HG03521 (cell line): ENCODE results near the gene NSUN2.
"Not testable (repeated sequence)": the region's sequence is repeated elsewhere in the genome, so short reads cannot be mapped to it uniquely, and the experiment has no call there.

Source experiments
- ATAC-seq: cut with Tn5 transposase; IDR thresholded peaks from one replicate; pipeline ENCODE4 v1.9.1; 2021; ENCODE audit warnings: mild to moderate bottlenecking, moderate library complexity; ENCODE audit not compliant: unreplicated experiment

The NSUN2 gene

DNA sequence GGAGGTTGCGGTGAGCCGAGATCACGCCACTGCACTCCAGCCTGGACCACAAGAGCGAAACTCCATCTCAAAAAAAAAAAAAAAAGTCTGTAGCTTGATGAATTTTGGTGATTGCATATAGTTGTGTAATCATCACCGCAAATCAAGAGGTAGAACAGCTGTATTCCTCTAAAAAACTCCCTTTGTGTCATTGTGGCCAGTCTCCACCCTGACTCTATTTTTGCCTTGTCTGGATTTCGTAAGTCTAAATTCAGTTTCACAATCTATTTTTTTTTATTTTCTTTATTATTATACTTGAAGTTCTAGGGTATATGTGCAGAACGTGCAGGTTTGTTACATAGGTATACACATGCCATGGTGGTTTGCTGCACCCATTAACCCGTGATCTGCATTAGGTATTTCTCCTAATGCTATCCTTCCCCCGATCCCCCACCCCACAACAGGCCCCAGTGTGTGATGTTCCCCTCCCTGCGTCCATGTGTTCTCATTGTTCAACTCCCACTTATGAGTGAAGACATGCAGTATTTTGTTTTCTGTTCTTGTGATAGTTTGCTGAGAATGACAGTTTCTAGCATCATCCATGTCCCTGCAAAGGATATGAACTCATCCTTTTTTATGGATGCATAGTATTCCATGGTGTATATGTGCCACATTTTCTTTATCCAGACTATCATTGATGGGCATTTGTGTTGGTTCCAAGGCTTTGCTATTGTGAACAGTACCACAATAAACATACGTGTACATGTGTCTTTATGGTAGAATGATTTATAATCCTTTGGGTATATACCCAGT lies 12.9 kb upstream of the NSUN2 start:
- not testable (repeated sequence) for ATAC-seq

DNA sequence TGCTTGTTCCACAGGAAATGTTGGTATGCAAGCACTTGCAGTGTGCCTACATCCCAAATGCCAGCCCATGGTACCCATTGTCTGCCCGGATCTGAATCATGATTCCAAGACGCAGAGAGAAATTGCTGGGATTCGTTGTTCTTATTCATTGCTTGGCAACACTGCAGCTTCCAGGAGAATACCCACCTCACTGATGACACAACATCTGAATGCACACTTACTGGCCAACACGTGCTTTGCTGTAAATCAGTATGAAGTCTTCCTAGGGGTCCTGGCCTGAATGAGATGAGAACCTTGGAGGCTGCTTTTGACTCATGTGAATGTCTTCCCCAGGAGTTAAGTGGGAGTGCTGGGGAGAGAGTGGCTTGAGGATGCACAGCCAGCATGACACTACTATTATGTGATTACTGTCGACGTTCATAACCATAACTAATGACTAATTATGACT lies 12.0 kb upstream of the NSUN2 start:
- no peak for ATAC-seq

DNA sequence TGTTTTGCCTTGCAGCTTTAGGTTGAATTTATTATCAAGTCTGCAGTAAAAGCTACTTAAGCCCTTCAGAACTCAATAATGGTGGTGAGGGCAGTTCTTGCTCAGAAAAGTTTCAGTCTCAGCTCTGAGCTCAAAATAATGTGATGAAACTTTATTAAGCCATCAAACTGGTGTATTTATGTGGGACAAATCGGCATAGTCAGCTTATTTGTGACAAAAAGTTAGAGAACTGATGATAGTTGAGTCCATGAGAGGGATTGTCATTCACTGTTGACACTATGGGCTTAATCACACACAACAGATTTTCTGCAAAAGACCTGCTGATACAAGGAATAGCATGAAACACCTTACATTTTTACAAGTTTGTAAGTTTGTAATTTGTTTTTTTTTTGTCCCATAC lies 9.8 kb upstream of the NSUN2 start:
- ATAC-seq: no peak

DNA sequence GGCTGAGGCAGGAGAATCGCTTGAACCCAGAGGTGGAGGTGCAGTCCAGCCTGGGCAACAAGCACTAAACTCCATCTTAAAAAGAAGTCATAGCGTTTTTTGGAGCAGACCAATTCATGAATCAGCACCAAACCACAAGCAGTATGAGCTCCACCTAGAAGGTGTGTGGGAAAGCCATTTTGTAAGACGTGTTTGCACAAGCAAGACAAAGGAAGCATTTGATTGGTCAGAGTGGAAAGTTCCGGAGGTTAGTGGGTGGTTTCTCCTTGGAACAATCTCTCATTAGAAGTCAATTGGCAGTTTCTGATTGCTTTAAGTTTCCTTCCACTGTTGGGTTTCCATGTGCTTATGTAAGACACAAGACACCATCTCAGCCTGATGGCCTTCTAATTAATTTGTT lies 5.4 kb upstream of the NSUN2 start:
- ATAC-seq: no peak

DNA sequence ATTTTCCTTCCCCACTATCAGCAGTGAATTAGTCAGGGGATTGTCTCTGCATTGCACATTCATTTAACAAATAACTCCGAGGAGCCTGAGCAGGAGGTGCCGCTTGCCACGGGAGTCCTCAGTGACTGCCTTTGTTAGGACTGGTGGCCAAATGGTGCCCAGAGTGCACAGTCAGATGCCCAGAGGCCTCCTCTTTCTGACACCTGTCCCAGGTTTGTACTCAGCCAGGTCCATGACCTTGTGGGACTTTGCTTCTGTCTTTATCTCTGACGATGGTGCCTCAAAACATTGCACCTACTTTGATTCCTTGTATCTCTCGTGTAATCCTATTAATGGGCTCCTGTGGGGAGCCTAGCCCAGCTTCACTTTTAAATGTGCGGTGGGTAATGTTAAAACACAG lies 4.7 kb upstream of the NSUN2 start:
- ATAC-seq: no peak

DNA sequence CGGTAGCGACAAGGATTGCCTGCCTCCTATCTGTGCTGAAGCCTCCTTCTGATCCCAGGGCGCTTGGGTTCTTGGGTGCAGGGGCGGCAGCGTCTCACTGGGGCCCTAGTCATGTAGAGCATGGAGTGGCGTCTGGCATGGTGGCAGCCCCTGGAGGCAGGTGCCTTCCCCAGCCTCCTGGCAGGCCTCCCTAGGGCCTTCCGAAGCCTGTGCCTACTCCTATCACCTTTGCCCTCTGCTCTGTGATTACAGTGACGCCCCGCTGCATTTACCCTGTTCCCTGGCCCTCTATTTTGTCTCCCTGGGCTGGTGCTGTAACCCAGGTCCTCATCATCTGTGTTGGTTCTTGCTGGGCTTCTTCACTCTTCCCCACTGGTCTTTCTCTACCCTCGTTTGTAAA lies 4.2 kb upstream of the NSUN2 start:
- ATAC-seq: no peak

DNA sequence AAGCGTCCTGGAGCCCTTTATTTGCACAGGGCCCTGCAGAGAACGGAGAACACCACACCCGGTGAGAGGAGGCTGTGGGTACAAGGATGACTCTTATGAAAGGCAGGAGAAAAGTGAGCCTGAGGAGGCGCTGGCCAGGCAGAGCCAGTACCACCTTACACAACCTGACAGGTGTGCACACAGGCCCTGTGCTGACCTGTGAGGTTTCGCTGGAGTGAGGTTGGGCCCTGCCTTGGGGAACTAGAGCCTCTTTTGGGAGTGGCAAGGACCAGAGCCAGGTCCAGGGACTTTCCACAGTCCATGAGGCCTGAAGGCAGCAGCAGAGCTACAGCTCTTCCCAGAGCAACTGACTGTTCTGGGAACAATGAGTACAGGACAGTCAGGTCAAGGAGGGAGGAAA lies 3.4 kb upstream of the NSUN2 start:
- ATAC-seq: no peak

DNA sequence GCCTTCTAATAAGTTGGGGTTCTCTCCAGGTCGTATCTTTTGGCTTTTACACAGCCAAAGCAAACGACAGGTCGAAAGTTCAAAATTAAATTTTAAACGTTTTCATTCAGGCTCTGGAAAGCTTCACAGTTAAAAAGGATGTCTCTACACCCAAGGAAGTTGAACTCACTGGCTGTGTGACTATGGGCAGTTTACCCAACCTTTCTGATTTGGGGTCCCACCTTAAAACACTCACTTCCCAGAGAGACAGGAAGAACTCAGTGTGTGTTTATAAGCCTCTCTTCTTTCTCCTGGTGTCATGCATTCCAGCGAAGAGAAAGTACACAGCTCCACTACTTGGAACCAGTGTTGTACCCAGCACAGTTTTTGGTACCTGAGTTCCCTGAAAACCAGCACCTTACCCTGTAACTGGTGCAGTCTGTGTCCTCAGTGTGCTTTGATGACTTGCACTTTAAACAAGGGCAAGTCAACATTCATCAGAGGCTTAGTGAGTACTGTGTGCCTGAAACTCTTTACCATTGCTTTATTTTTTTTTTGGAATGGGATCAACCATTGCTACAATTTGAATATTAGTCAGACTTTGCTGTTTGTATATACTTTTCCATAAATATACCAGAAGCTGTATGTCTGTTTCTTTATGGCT lies 2.1 kb upstream of the NSUN2 start:
- no peak for ATAC-seq

DNA sequence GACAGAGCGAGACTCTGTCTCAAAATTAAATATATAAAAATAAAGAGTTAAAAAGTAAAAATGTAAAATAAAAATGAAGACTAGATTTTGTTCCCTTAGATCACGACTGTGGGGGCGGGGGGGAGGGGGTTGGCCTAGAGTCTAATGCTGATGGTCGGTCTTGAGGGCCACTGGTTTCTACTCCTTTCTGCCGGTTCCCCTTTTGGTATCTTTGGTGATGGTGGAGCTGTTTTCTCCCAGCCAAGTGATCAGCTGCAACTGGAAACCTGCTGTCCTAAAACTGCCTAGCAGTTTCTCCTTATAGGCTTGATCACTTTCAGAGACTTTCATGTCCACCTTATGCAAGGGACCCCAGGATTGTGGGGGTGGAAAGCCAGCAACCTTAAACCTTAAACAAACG lies 1.5 kb upstream of the NSUN2 start:
- no peak for ATAC-seq

DNA sequence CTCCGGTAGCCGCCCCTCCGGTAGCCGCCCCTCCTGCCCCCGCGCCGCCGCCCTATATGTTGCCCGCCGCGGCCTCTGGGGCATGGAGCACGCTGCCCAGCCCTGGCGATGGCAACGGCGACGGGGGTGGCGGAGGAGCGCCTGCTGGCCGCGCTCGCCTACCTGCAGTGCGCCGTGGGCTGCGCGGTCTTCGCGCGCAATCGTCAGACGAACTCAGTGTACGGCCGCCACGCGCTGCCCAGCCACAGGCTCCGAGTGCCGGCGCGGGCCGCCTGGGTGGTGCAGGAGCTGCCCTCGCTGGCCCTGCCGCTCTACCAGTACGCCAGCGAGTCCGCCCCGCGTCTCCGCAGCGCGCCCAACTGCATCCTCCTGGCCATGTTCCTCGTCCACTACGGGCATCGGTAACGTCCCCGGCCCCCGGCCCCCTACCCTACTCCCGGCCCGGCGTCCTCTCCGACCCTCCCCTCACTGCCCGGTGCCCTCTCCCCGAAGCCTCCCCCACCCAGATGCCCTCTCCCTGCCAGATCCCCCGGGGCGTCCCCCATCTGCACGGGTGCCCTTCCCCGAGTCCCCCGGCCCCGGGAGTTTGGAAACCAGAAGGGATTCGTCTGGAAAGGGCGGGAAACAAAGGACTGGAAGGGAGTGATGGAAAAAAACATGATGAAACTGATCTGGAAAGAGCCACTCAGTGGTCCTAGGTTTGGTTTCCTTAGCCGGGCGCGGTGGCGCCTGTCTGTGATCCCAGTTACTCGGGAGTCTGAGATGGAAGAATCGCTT lies 813 bp upstream of the NSUN2 start:
- peak; percentile 49 for ATAC-seq

DNA sequence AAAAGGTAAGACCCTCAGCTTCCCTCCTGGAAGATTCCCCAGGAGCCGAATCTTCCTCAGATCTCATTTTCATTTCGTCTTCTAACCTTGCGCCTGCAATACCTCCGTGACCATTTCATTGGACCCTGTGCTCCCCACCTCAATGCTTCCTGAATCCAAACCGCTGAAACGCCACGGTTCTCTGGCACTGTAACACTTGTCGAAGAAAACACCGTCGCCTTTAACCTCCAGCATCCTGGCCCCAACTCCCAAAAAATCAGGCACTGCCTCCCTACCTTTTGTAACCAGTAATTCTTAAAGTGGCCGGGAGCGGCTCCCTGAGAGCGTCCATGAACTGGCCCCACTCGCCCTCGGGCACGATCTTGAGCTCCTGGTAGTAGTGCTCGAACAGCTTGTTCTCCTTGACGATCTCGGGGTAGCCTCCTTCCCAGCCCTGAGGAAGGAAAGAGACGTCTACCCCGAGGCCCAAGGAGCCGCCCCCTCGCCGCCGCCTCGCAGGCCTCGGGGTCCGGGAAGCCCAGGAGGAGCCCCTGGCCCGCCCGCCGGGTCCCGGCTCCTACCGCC lies 438 bp downstream of the NSUN2 start:
- ATAC-seq: peak; percentile 11

DNA sequence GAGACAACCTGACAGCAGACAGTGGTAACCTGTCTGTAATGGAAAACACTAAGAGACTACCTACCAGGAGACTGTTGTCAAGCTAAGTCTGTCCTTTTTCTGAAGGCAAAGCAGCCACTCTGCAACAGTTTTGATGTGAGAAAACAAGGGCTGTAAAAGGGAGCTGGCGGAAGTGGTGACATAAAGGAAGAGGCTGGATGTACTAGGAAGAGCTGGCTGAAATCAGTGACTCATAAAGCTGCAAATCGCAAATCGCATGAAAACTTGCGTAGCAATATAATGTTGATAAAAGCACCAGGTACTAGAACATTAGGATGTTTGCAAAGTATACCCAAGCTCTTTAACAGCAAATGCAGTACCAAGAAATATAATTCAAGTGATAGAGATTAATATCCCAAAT lies 1.4 kb downstream of the NSUN2 start:
- ATAC-seq: no peak

DNA sequence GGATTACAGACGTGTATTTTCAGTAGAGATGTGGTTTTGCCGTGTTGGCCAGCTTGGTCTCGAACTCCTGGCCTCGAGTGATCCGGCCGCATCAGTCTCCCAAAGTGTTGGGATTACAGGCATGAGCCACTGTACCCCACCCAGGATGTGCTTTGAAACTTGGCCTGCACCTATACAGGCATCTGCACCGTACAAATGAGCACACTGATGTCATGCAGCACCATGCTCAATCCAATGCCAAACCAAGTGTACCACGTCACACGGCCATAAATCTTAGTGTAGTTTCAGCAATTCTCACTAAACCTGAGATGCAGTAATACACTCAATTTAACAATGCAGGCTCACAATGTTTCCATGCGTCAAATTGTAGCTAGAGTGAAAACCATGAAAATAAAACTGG lies 6.3 kb downstream of the NSUN2 start:
- no peak for ATAC-seq

DNA sequence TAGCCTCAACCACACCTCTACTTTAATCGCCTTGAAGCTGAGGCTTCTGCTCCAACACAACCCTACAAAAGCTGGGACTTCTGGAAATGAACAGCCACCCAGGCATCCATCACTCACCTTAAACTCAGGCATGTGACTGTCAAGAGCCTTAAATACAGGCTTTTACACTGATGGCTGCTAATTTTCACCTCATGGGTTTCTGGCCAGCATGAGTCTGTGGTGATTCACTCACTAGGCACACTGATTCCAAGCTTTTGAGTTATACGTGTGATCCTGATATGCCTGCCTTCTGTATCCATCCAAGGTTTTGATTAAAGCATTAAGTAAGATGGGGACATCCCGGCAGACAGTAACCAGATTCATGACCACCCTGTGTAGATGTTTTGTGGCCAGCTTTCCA lies 8.9 kb downstream of the NSUN2 start:
- no peak for ATAC-seq

DNA sequence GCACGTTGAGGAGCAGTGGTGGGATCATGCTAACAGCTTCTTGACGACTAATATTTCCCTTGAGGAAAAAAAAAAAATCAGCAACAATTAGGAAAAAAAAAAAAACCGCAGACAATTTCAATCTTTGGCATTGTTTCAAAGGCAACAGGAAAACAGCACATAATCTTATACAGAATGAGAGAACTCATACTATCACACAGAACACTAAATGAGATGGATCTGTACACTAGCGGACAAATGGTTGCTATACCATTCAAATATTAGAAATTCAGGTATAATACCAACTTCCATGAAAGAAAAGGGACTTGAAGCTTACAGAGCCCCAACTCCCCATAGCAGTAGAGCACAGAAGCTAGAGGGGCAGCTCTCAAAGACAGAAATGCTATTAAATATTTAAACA lies 9.6 kb downstream of the NSUN2 start:
- no peak for ATAC-seq

DNA sequence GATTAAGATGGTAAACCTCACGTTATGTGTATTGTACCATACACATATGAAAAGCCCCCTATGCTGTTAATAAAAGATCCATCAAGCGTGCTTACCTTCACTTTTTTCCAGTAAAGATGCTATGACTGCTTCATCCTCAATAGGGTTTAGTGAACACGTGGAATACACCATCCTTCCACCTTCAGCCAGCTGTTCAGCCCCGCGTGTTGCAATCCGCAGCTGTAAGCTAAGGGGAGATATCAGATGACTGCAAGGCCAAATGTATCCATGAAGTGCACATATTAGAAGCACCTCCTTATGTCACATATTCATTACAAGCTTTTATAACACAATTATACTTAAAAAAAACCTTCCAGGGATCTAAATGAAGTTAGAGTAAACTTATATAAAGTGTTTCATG lies 16.2 kb downstream of the NSUN2 start:
- ATAC-seq: no peak

DNA sequence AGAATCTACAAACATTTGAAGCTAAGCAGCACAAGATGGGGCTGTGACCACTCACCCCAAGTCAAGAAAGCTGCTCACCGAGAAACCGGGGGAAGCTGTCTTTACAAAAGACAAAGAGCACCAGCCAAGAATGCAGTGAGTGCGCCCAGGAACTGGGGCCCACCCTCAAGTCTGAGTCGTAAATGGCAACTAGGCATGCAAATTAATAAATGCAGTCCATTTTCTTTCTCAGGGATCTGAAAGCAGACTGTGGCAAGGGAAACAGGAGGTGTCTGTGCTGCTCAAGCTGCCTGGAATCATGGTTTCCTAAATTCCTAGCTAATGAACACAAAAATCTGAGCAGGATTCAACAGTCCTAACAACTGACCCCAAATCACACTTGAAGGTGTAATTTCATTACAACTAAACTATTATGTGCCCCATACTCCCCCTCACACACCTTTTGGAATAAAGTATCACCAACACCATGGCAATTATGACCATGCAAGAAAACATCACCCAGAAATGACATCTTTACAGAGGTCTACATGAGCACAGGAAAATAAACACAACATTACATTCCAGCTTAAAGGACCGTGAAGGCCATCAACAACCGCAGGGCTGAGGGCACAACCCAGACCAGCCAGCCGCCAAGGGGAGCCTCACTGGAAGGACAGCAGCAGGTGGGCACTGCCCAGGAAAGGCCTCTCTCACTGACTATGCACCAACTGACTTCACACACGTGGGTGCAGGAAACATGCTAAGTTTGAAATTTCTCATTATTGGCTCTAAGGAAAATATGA lies 17.6 kb downstream of the NSUN2 start:
- no peak for ATAC-seq

DNA sequence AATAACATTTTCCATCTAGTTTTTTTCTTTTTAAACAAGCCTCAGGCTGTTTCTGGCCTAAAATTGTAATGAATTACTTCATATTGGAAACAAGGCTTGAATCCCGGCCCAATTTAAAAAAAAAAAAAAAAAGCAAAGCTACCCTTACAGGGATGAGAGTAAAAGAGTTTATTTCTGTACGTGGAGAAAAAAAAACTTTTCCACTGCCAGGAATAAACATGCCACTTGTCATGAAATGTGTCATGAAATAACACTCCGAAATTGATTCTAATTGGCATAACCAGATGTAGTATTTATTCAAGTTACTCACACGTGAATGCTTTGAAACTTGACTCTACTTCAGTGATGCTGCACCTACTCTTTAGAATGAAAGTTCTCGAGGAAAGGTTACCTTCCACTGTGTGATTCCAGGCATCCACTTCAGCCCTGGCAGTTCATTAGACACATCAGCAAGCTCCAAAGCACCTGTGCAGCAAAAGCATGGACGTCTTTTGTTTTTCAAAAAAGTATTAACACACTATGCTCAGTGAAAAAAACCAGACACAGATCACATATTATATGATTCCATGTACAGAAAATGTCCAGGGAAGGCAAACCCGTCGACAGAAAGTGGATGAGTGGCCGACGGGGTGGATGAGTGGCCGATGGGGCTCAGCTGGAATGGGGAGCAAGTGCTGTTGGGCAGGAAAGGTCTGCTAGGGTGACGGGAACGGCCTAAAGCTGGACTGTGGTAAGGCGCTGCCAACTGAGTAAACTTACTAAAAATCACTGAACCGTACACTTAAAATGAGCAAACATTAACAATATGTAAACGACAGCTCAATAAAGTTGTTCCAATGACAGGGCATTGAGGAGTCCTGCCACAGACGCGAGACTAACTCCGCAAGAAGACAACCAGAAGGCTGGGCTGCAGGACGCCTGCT lies 21.2 kb downstream of the NSUN2 start:
- ATAC-seq: no peak

DNA sequence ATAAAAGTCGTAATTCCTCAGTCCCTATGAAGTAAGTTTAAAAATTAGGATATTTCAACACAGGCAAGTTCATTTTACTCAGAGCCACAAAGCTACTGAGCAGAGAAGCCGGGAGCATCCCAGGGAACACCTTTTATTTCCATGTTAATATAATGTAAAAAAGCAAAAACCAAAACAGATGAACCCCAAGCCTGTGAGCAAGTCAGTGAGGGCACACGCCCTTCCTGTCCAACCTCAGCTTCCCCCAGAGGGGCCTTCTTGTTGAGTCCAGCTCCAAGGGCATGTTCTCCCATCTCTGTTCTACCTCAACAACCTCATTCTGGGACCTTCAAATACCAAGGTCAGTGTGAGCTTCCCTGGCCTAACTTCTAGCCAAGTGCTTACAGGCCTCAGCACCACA lies 24.8 kb downstream of the NSUN2 start:
- no peak for ATAC-seq

DNA sequence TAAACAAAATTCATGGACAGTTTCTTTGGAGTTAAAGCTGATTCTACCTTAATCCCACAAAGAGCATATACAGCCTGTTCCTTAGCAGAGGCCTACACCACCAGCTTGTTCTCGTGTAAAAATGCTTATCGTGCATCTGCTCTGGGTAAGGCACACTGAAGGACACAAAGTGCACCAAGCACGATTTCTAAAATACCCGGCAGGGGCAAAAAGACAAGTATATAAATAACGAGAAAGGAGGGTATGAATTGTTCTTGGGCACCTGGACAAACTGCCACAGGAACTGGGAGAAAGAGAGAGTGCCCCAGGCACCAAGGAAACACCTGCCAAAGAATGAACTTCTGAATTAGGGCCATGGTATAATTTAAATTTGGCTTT lies 25.3 kb downstream of the NSUN2 start:
- no peak for ATAC-seq
